Femur (tissue), 1 donor: ENCODE data around the gene SFXN4.
A peak's percentile ranks its signal among the peaks of the same experiment; 100 is the strongest.
"Not testable (repeated sequence)": the region's sequence is repeated elsewhere in the genome, so short reads cannot be mapped to it uniquely, and the experiment has no call there.

Source experiments
- DNase-seq: peaks from one replicate; pipeline ENCODE4 v3.0.0-alpha.2; 2017

The SFXN4 gene

GRCh38 chr10:119105155-119105554, 60.4 kb downstream of the SFXN4 start:
- DNase-seq = no peak

GRCh38 chr10:119104654-119105015, 60.9 kb downstream of the SFXN4 start:
- no peak for DNase-seq

- DNase-seq = peak; percentile 93
Observed at GRCh38 chr10:119103903-119104653, 61.4 kb downstream of the SFXN4 start, which contains the start of gene DENND10. TSS of gene DENND10 (plus strand) at chr10:119104113. CDS start at chr10:119104143, 30 bp downstream.

- no peak for DNase-seq
Observed at GRCh38 chr10:119103241-119103902, 62.1 kb downstream of the SFXN4 start.

GRCh38 chr10:119101366-119102098, 64.0 kb downstream of the SFXN4 start:
- DNase-seq = no peak

- no peak for DNase-seq
Observed at GRCh38 chr10:119100434-119101238, 64.9 kb downstream of the SFXN4 start.

GRCh38 chr10:119098576-119098975, 66.9 kb downstream of the SFXN4 start:
- DNase-seq = no peak

- DNase-seq = not testable (repeated sequence)
Observed at GRCh38 chr10:119096641-119097415, 68.7 kb downstream of the SFXN4 start.

GRCh38 chr10:119095640-119096039, 69.9 kb downstream of the SFXN4 start:
- DNase-seq = no peak

- DNase-seq = no peak
Observed at GRCh38 chr10:119090968-119091367, 74.5 kb downstream of the SFXN4 start.
